ENCODE measurements around the gene CASS4. TPM values are rescaled to one million over a fixed set of nuclear protein-coding genes. Genes with fewer than 3 reads are reported as not detected.
"Not testable (repeated sequence)": the region's sequence is repeated elsewhere in the genome, so short reads cannot be mapped to it uniquely, and the experiment has no call there.

CASS4 gene
- total RNA-seq, 1 donor from 2014 or later: not detected

- H3K4me3 ChIP-seq (ENCODE audit: low read depth, low read length): no peak overlapping the region
- TF ChIP-seq, protein P1, sequence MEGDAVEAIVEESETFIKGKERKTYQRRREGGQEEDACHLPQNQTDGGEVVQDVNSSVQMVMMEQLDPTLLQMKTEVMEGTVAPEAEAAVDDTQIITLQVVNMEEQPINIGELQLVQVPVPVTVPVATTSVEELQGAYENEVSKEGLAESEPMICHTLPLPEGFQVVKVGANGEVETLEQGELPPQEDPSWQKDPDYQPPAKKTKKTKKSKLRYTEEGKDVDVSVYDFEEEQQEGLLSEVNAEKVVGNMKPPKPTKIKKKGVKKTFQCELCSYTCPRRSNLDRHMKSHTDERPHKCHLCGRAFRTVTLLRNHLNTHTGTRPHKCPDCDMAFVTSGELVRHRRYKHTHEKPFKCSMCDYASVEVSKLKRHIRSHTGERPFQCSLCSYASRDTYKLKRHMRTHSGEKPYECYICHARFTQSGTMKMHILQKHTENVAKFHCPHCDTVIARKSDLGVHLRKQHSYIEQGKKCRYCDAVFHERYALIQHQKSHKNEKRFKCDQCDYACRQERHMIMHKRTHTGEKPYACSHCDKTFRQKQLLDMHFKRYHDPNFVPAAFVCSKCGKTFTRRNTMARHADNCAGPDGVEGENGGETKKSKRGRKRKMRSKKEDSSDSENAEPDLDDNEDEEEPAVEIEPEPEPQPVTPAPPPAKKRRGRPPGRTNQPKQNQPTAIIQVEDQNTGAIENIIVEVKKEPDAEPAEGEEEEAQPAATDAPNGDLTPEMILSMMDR (IDR thresholded peaks at IDR 0.05; ENCODE audit: insufficient read depth, low read length, poor library complexity, severe bottlenecking): no peak
- H3K36me3 ChIP-seq (ENCODE audit: control insufficient read depth, insufficient read depth, low read length): no peaks in the 10 kb centered on the region
- no peaks in the 10 kb centered on the region for H3K27me3 ChIP-seq (ENCODE audit: control insufficient read depth, insufficient read depth, low read length)
- no peak for DNase-seq (ENCODE audit: low read depth)
These were observed 2.5 kb upstream of the CASS4 start for GRCh38 chr20:56409521-56409920.

DNA sequence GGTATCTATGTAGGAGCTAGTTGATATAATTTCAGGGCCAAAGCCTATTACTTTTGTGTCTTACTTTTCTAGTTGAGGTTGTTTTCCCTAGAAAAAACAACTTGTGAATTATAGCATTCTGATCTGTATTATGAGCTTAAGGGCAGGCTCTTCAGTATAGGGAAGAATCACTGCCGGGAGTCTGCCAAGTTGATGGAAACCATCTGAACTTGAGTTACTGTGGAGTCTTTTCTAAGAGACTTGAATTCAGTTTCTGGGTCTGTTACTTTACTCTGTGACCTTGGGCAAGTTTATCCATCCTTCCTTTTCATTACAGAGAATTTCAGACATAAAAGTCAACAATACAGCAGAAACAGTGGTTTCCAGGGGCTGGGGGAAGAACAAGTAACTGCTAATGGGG lies 2.1 kb upstream of the CASS4 start:
- DNase-seq (ENCODE audit: low read depth): no peak
- TF ChIP-seq, protein P1 (IDR thresholded peaks at IDR 0.05; ENCODE audit: insufficient read depth, low read length, poor library complexity, severe bottlenecking): no peak
- Histone ChIP-seq H3K4me3 (ENCODE audit: low read depth, low read length) (no peak overlapping the region), H3K36me3 (ENCODE audit: control insufficient read depth, insufficient read depth, low read length) (no peaks in the 10 kb centered on the region), H3K27me3 (ENCODE audit: control insufficient read depth, insufficient read depth, low read length) (no peaks in the 10 kb centered on the region)

- not testable (repeated sequence) for H3K27me3 ChIP-seq (ENCODE audit: control insufficient read depth, insufficient read depth, low read length); H3K36me3 ChIP-seq (ENCODE audit: control insufficient read depth, insufficient read depth, low read length); H3K4me3 ChIP-seq (ENCODE audit: low read depth, low read length); DNase-seq (ENCODE audit: low read depth)
These were observed 773 bp upstream of the CASS4 start for GRCh38 chr20:56411287-56411686.

- Histone ChIP-seq H3K36me3 (ENCODE audit: control insufficient read depth, insufficient read depth, low read length) (no peaks in the 10 kb centered on the region), H3K27me3 (ENCODE audit: control insufficient read depth, insufficient read depth, low read length) (no peaks in the 10 kb centered on the region), H3K4me3 (ENCODE audit: low read depth, low read length) (no peak overlapping the region)
- no peak for DNase-seq (ENCODE audit: low read depth)
- TF ChIP-seq, protein P1 (IDR thresholded peaks at IDR 0.05; ENCODE audit: insufficient read depth, low read length, poor library complexity, severe bottlenecking): no peak
These were observed 372 bp downstream of the CASS4 start for GRCh38 chr20:56412473-56412790.

GRCh38 chr20:56412949-56413348 lies 889 bp downstream of the CASS4 start:
- Histone ChIP-seq H3K36me3 (ENCODE audit: control insufficient read depth, insufficient read depth, low read length) (no peaks in the 10 kb centered on the region), H3K4me3 (ENCODE audit: low read depth, low read length) (no peak overlapping the region), H3K27me3 (ENCODE audit: control insufficient read depth, insufficient read depth, low read length) (no peaks in the 10 kb centered on the region)
- TF ChIP-seq, protein P1 (IDR thresholded peaks at IDR 0.05; ENCODE audit: insufficient read depth, low read length, poor library complexity, severe bottlenecking): no peak
- DNase-seq (ENCODE audit: low read depth): no peak

DNA sequence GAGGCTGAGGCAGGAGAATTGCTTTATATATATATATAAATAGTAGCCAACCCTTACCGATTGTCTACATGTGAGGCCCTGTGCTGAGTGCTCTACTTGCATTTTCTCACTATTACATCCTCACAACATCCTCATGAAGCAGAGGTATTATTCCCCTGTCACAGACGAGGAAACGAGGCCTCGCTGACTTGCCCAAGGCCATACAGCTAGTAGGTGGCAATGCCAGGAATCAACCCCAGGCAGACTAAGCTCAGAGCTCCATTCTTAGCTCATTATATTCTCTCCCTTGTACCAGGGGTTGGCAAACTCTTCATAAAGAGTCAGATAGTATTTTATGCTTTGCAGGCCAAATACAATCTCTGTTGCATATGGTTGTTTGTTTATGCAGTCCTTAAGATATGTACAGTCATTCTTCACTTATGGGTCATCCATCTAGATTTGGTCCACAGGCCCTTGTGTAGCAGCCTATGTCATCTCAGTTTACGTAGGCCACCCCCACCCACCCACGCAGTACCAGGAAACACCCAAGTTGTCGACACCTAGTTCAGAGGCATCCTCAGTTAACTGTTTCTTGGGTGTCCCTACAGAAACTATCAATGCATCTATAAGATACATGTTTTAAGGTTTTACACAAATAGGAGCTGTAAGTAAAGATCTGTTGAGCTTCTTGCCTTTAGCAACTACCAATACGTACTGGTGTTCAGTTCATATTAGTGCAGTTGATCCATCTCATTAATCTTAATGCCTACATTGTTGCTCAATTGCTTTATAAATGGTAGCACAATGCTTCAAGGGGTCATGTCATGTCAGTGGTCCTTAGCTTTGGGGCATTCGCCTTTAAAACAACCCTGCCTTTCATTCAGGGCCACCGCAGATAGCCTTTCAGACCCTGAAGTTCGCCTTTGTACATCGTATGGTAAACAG lies 3.0 kb downstream of the CASS4 start:
- no peak for DNase-seq (ENCODE audit: low read depth)
- Histone ChIP-seq H3K27me3 (ENCODE audit: control insufficient read depth, insufficient read depth, low read length) (no peaks in the 10 kb centered on the region), H3K4me3 (ENCODE audit: low read depth, low read length) (no peak overlapping the region), H3K36me3 (ENCODE audit: control insufficient read depth, insufficient read depth, low read length) (no peaks in the 10 kb centered on the region)
- TF ChIP-seq, protein P1 (IDR thresholded peaks at IDR 0.05; ENCODE audit: insufficient read depth, low read length, poor library complexity, severe bottlenecking): no peak

Measured in kidney epithelial cell (primary cell).